Medulla oblongata (tissue), 1 donor: ENCODE results near the gene SLC5A2.
"Not testable (repeated sequence)": the region's sequence is repeated elsewhere in the genome, so short reads cannot be mapped to it uniquely, and the experiment has no call there.

ENCODE experiments used
- DNase-seq: peaks from one replicate; pipeline ENCODE4 v3.0.0-alpha.2; 2015; ENCODE audit errors: extremely low spot score

Gene SLC5A2

GRCh38 chr16:31496670-31497069, 13.7 kb downstream of the SLC5A2 start:
- no peak for DNase-seq

GRCh38 chr16:31498493-31498892, 15.6 kb downstream of the SLC5A2 start:
- DNase-seq, result no peak

- no peak for DNase-seq
Observed at GRCh38 chr16:31499928-31500327, 17.0 kb downstream of the SLC5A2 start.

- no peak for DNase-seq
Observed at GRCh38 chr16:31501226-31501965, 18.5 kb downstream of the SLC5A2 start.

- no peak for DNase-seq
Observed at GRCh38 chr16:31501966-31502348, 19.0 kb downstream of the SLC5A2 start.

- DNase-seq, result no peak
Observed at GRCh38 chr16:31502981-31503380, 20.1 kb downstream of the SLC5A2 start.

GRCh38 chr16:31503555-31503954, 20.6 kb downstream of the SLC5A2 start:
- not testable (repeated sequence) for DNase-seq

- DNase-seq, result no peak
Observed at GRCh38 chr16:31504159-31504558, 21.2 kb downstream of the SLC5A2 start.

- no peak for DNase-seq
Observed at GRCh38 chr16:31505483-31505882, 22.6 kb downstream of the SLC5A2 start.

- peak; percentile 18 for DNase-seq
Observed at GRCh38 chr16:31507617-31507928, 24.6 kb downstream of the SLC5A2 start.

- DNase-seq, result peak; percentile 91
Observed at GRCh38 chr16:31507929-31508705, 25.2 kb downstream of the SLC5A2 start, which contains the start of gene RUSF1. Gene RUSF1 (minus strand): TSS chr16:31508391. CDS start chr16:31508373, 18 bp downstream.

GRCh38 chr16:31508706-31509195, 25.8 kb downstream of the SLC5A2 start:
- peak; percentile 42 for DNase-seq

GRCh38 chr16:31513126-31513525, 30.2 kb downstream of the SLC5A2 start:
- DNase-seq, result no peak

- DNase-seq, result no peak
Observed at GRCh38 chr16:31513884-31514283, 31.0 kb downstream of the SLC5A2 start.

- no peak for DNase-seq
Observed at GRCh38 chr16:31517800-31518402, 35.0 kb downstream of the SLC5A2 start.

GRCh38 chr16:31519759-31520431, 37.0 kb downstream of the SLC5A2 start:
- no peak for DNase-seq

GRCh38 chr16:31521368-31521767, 38.4 kb downstream of the SLC5A2 start:
- DNase-seq, result no peak

- no peak for DNase-seq
Observed at GRCh38 chr16:31522071-31522470, 39.1 kb downstream of the SLC5A2 start.

GRCh38 chr16:31523768-31524167, 40.8 kb downstream of the SLC5A2 start:
- DNase-seq, result not testable (repeated sequence)

- DNase-seq, result no peak
Observed at GRCh38 chr16:31525113-31525512, 42.2 kb downstream of the SLC5A2 start.

- DNase-seq, result no peak
Observed at GRCh38 chr16:31527734-31528274, 44.9 kb downstream of the SLC5A2 start, which contains the start of gene AHSP. Gene AHSP (plus strand): TSS chr16:31527900. CDS start chr16:31528140, 240 bp downstream.
